GM18505 (cell line): ENCODE data around the gene ZNF30.
A peak's percentile ranks its signal among the peaks of the same experiment; 100 is the strongest.
"Not testable (repeated sequence)": the region's sequence is repeated elsewhere in the genome, so short reads cannot be mapped to it uniquely, and the experiment has no call there.

Source experiments
- ATAC-seq: cut with Tn5 transposase; IDR thresholded peaks from one replicate; pipeline ENCODE4 v1.9.1; 2021; ENCODE audit not compliant: unreplicated experiment
- POLR2A ChIP-seq: IDR thresholded peaks from 4 replicates; pipeline ENCODE4 v1.6.1; 2011; ENCODE audit warnings: borderline replicate concordance; ENCODE audit not compliant: insufficient read depth, insufficient read length; ENCODE audit errors: extremely low read depth

ZNF30 gene

GRCh38 chr19:34963573-34964406 lies 37.1 kb downstream of the ZNF30 start, which contains the start of gene ZNF792:
Gene ZNF792 (minus strand): TSS chr19:34964229. CDS start chr19:34963662, 567 bp downstream.
- peak; percentile 68 for ATAC-seq
- TF ChIP-seq POLR2A = peak; percentile 52

GRCh38 chr19:34964598-34964997 lies 37.9 kb downstream of the ZNF30 start:
- TF ChIP-seq POLR2A = no peak
- ATAC-seq = no peak

- not testable (repeated sequence) for ATAC-seq
These were observed 38.8 kb downstream of the ZNF30 start for GRCh38 chr19:34965505-34965904.

GRCh38 chr19:34967551-34967950 lies 40.8 kb downstream of the ZNF30 start:
- no peak for ATAC-seq
- no peak for TF ChIP-seq POLR2A

GRCh38 chr19:34969721-34970120 lies 43.0 kb downstream of the ZNF30 start:
- TF ChIP-seq POLR2A = no peak
- ATAC-seq = no peak

GRCh38 chr19:34970185-34970780 lies 43.6 kb downstream of the ZNF30 start:
- not testable (repeated sequence) for ATAC-seq

- no peak for TF ChIP-seq POLR2A
- no peak for ATAC-seq
These were observed 45.5 kb downstream of the ZNF30 start for GRCh38 chr19:34972163-34972705.

- no peak for TF ChIP-seq POLR2A
- ATAC-seq = no peak
These were observed 47.9 kb downstream of the ZNF30 start for GRCh38 chr19:34974646-34975045.

GRCh38 chr19:34975056-34975455 lies 48.4 kb downstream of the ZNF30 start:
- no peak for TF ChIP-seq POLR2A
- ATAC-seq = no peak

- no peak for TF ChIP-seq POLR2A
- no peak for ATAC-seq
These were observed 49.9 kb downstream of the ZNF30 start for GRCh38 chr19:34976611-34977010.

GRCh38 chr19:34979819-34980640 lies 53.3 kb downstream of the ZNF30 start:
- no peak for TF ChIP-seq POLR2A

GRCh38 chr19:34982275-34982674 lies 55.6 kb downstream of the ZNF30 start:
- no peak for TF ChIP-seq POLR2A
- ATAC-seq = no peak

More at GRCh38 chr19:34979819-34980640, 53.3 kb downstream of the ZNF30 start:
- no peak for ATAC-seq

- TF ChIP-seq POLR2A = no peak
- ATAC-seq = no peak
These were observed 57.1 kb downstream of the ZNF30 start for GRCh38 chr19:34983786-34984185.
